DMS53 treated with DMSO at 0.1 percent for 48 hours (cell line): ENCODE measurements around the gene LRRC74A.

Experiments
- DNase-seq: peaks from one replicate; lab custom pipeline; 2025; ENCODE audit not compliant: unreplicated experiment; lab: John Stamatoyannopoulos, UW

The LRRC74A gene

DNA sequence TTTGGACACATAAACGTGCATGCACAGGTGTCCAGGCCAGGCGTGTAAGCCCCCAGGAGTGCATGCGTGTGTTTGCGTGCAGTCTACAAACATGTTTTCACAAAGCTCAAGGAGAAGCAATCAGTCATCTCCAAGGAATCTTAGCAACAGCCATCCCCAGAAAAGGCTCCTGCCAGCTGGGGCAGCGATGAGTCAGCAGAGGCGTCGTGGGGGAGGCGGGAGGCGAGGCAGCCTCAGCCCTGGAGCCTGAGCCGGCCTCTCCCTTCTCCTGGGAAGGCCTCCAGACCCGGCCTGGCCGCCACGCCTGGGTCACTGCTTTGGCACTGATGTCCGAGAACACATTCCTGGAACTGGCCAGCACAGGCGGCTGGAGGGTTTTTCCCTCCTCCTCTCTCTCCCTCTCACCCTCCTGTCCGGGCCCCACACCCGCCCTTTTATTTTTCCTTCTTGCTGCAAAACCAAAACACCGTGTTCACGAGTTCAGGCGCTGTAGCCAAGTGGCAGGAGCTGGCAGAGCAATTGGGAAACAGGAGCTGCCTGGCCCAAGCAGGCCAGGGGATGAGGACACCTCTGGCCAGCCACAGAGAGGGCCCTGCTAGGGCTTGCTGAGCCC lies 92.7 kb downstream of the LRRC74A start:
- peak; percentile 34 for DNase-seq
